ENCODE results near the gene NNMT.

The NNMT gene

DNA sequence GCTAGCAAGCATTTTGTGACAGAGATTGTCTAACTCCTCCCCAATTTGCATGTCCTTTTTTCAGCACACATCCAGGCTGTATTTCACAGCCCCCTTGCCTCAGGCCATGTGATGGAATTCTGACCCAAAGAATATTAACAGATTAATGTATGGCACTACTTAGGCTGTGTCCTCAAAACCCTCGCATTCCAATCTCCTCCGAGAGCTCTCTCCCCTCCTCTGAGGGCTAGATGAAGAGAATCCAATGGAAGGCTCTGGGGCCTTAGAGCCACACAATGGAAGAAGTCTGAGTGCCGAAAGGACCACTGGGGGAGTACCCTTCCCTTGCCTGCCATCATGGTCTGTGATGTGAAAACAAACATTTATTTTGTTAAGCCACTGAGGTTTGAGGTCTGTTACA lies 13.7 kb upstream of the NNMT start:
- Histone ChIP-seq H3K9me3 (replicated peaks; ENCODE audit: insufficient read depth, low read length) (no peaks in the 10 kb centered on the region), H3K27ac (ENCODE audit: low read length) (no peak overlapping the region), H3K4me1 (ENCODE audit: low read length) (no peaks in the 10 kb centered on the region), H3F3A (ENCODE audit: insufficient read depth, low read length) (no peaks in the 10 kb centered on the region), H3K4me3 (ENCODE audit: low read length) (no peak overlapping the region), H3K9ac (ENCODE audit: low read length) (no peak overlapping the region), H3K9me2 (replicated peaks; ENCODE audit: insufficient read depth, low read length) (no peaks in the 10 kb centered on the region), H4K20me1 (ENCODE audit: insufficient read depth, low read length) (no peaks in the 10 kb centered on the region), H3K36me3 (replicated peaks; ENCODE audit: insufficient read depth, low read length) (no peaks in the 10 kb centered on the region), H2AFZ (ENCODE audit: low read length) (no peak overlapping the region), H3K4me2 (ENCODE audit: low read depth, low read length) (no peak overlapping the region), H3K27me3 (replicated peaks; ENCODE audit: insufficient read depth, low read length) (no peaks in the 10 kb centered on the region), H3K79me2 (ENCODE audit: low read length) (no peaks in the 10 kb centered on the region)
- DNase-seq: no peak
- TF ChIP-seq EZH2phosphoT487 (IDR thresholded peaks at IDR 0.05; ENCODE audit: low read length) (no peak), EZH2 (optimal IDR thresholded peaks at IDR 0.05; ENCODE audit: low read depth, low read length) (no peak)
- TF ChIP-seq, protein P1, sequence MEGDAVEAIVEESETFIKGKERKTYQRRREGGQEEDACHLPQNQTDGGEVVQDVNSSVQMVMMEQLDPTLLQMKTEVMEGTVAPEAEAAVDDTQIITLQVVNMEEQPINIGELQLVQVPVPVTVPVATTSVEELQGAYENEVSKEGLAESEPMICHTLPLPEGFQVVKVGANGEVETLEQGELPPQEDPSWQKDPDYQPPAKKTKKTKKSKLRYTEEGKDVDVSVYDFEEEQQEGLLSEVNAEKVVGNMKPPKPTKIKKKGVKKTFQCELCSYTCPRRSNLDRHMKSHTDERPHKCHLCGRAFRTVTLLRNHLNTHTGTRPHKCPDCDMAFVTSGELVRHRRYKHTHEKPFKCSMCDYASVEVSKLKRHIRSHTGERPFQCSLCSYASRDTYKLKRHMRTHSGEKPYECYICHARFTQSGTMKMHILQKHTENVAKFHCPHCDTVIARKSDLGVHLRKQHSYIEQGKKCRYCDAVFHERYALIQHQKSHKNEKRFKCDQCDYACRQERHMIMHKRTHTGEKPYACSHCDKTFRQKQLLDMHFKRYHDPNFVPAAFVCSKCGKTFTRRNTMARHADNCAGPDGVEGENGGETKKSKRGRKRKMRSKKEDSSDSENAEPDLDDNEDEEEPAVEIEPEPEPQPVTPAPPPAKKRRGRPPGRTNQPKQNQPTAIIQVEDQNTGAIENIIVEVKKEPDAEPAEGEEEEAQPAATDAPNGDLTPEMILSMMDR (IDR thresholded peaks at IDR 0.05; ENCODE audit: low read length): no peak

DNA sequence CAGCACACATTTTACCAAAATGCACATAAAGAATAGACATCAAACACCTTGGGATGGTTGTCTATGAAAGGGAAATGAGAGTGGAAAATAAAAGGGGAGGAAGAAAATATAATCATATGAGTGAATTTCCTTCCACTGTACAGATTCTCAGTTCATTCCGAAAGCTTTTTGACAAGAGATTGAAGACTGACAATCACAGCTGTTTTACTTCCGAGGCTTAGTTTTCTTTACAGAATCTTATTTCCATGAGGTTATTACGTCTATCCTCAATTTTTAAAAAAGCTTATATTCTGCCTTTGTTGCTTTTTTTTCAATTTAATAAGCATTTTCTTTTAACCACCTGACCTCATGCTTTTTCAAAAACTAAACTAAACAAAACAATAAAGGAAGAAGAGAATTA lies 12.8 kb upstream of the NNMT start:
- Histone ChIP-seq H3K27me3 (replicated peaks; ENCODE audit: insufficient read depth, low read length) (no peaks in the 10 kb centered on the region), H3K4me2 (ENCODE audit: low read depth, low read length) (no peak overlapping the region), H3K4me3 (ENCODE audit: low read length) (no peak overlapping the region), H4K20me1 (ENCODE audit: insufficient read depth, low read length) (no peaks in the 10 kb centered on the region), H3K9me2 (replicated peaks; ENCODE audit: insufficient read depth, low read length) (no peaks in the 10 kb centered on the region), H3F3A (ENCODE audit: insufficient read depth, low read length) (no peaks in the 10 kb centered on the region), H3K9me3 (replicated peaks; ENCODE audit: insufficient read depth, low read length) (no peaks in the 10 kb centered on the region), H3K27ac (ENCODE audit: low read length) (no peak overlapping the region), H3K4me1 (ENCODE audit: low read length) (no peaks in the 10 kb centered on the region), H3K9ac (ENCODE audit: low read length) (no peak overlapping the region), H3K36me3 (replicated peaks; ENCODE audit: insufficient read depth, low read length) (no peaks in the 10 kb centered on the region), H3K79me2 (ENCODE audit: low read length) (no peaks in the 10 kb centered on the region), H2AFZ (ENCODE audit: low read length) (no peak overlapping the region)
- no peak for TF ChIP-seq EZH2 (optimal IDR thresholded peaks at IDR 0.05; ENCODE audit: low read depth, low read length)
- TF ChIP-seq EZH2phosphoT487 (IDR thresholded peaks at IDR 0.05; ENCODE audit: low read length): no peak
- TF ChIP-seq, protein P1 (IDR thresholded peaks at IDR 0.05; ENCODE audit: low read length): no peak
- no peak for DNase-seq

GRCh38 chr11:114284021-114284420 lies 12.2 kb upstream of the NNMT start:
- no peaks in the 10 kb centered on the region for H4K20me1 ChIP-seq (ENCODE audit: insufficient read depth, low read length)
- H3K4me2 ChIP-seq (ENCODE audit: low read depth, low read length): no peak overlapping the region
- H3K79me2 ChIP-seq (ENCODE audit: low read length): no peaks in the 10 kb centered on the region
- no peak overlapping the region for H2AFZ ChIP-seq (ENCODE audit: low read length)
- no peak for DNase-seq
- H3F3A ChIP-seq (ENCODE audit: insufficient read depth, low read length): no peaks in the 10 kb centered on the region
- no peaks in the 10 kb centered on the region for H3K36me3 ChIP-seq (replicated peaks; ENCODE audit: insufficient read depth, low read length)
- no peaks in the 10 kb centered on the region for H3K9me3 ChIP-seq (replicated peaks; ENCODE audit: insufficient read depth, low read length)
- H3K27me3 ChIP-seq (replicated peaks; ENCODE audit: insufficient read depth, low read length): no peaks in the 10 kb centered on the region
- H3K9me2 ChIP-seq (replicated peaks; ENCODE audit: insufficient read depth, low read length): no peaks in the 10 kb centered on the region
- H3K27ac ChIP-seq (ENCODE audit: low read length): no peak overlapping the region
- H3K4me1 ChIP-seq (ENCODE audit: low read length): no peaks in the 10 kb centered on the region
- TF ChIP-seq EZH2phosphoT487 (IDR thresholded peaks at IDR 0.05; ENCODE audit: low read length) (no peak), EZH2 (optimal IDR thresholded peaks at IDR 0.05; ENCODE audit: low read depth, low read length) (no peak)
- TF ChIP-seq, protein P1 (IDR thresholded peaks at IDR 0.05; ENCODE audit: low read length): no peak
- no peak overlapping the region for H3K4me3 ChIP-seq (ENCODE audit: low read length)
- no peak overlapping the region for H3K9ac ChIP-seq (ENCODE audit: low read length)
